ENCODE data around the gene HDHD3. TPM values are rescaled to one million over a fixed set of nuclear protein-coding genes. Genes with fewer than 3 reads are reported as not detected.
A peak's percentile ranks its signal among the peaks of the same experiment; 100 is the strongest.

HDHD3 gene
- polyA plus RNA-seq, 1 experiment: 7.2 TPM

DNA sequence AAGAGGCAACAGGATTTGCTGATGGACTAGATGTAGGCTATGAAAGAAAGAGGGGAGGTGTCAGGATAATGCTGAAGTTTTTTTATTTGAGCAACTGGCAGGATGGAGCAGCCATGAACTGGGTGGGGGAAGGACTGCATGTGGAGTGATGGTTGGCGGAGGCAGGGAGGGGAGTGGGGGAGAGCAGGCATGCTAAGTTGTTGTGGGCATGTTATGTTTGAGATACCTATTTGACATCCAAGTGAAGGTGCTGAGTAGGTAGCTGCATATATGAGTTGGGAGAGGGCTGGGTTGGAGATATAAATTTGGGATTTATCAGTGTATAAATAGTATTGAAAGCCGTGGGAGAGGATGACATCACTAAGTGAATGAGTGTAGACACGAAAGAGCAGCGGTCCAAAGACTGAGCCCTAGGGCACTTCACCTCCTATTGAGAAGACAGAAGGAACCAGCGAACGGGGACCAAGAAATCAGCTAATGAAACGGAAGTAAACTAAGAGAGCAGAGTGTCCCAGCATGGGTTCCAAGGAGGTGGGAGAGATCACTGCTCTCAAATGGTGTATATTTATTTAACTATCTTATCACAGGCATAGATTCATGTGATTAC, 20.0 kb downstream of the HDHD3 start:
- no peak overlapping the region for H3K4me3 ChIP-seq (ENCODE audit: low read depth, low read length)
- peaks cover 47% of the 10 kb centered on the region for H3K27me3 ChIP-seq (ENCODE audit: control insufficient read depth, insufficient read depth, low read length)
- H3K27ac ChIP-seq (ENCODE audit: low read depth, low read length): no peak overlapping the region
- CTCF ChIA-PET: no interaction called here
- DNase-seq (ENCODE audit: low read depth, low spot score): no peak
- no peaks in the 10 kb centered on the region; the same call in 1 of the 2 replicates for H3K9me3 ChIP-seq (ENCODE audit: control insufficient read depth, insufficient read depth, low read length)
- no peak for TF ChIP-seq CTCF (IDR thresholded peaks at IDR 0.05; ENCODE audit: low read depth, low read length)
- POLR2A ChIA-PET: interaction anchor here (1.1 kb wide), 1 partner anchor 53 kb away, joined by 3 read pairs; the partner anchor contains the start of genes C9orf43 and POLE3

DNA sequence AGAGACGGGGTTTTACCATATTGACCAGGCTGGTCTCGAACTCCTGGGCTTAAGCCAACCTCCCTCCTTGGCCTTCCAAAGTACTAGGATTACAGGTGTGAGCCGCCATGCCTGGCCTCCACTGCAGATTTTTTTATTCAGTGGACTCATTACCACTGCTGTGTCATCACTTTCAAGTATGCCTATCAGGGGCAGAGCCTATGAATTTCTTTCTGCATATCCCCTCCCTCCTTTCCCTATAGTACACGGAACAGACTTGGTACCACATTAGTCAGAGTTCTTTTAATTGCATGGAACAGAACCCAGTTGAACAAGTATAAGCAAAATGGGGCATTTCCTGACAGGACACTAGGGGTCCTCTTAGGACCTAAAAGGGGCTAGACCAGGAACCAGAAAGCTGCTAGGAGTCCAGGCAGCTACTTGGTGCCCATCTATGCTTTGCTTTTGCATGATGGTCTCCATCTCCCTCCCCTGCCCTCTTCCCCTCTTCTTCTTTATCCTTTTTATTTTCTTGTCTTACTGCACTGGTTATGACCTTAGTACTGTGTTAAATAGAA, 21.7 kb downstream of the HDHD3 start:
- Histone ChIP-seq H3K4me3 (ENCODE audit: low read depth, low read length) (no peak overlapping the region), H3K9me3 (ENCODE audit: control insufficient read depth, insufficient read depth, low read length) (no peaks in the 10 kb centered on the region), H3K27ac (ENCODE audit: low read depth, low read length) (no peak overlapping the region), H3K27me3 (ENCODE audit: control insufficient read depth, insufficient read depth, low read length) (peaks cover 57% of the 10 kb centered on the region)
- CTCF ChIA-PET: interaction anchor here (0.6 to 1.1 kb wide), 2 partner anchors 46 kb away, joined by 3 to 4 read pairs; partner anchors contain the start of gene ALAD
- POLR2A ChIA-PET: interaction anchor here (1.0 to 1.3 kb wide), 2 partner anchors 15 to 55 kb away, joined by 3 to 6 read pairs; partner anchors contain the start of genes C9orf43 and POLE3
- TF ChIP-seq CTCF (IDR thresholded peaks at IDR 0.05; ENCODE audit: low read depth, low read length): peak; percentile 44
- DNase-seq (ENCODE audit: low read depth, low spot score): no peak

DNA sequence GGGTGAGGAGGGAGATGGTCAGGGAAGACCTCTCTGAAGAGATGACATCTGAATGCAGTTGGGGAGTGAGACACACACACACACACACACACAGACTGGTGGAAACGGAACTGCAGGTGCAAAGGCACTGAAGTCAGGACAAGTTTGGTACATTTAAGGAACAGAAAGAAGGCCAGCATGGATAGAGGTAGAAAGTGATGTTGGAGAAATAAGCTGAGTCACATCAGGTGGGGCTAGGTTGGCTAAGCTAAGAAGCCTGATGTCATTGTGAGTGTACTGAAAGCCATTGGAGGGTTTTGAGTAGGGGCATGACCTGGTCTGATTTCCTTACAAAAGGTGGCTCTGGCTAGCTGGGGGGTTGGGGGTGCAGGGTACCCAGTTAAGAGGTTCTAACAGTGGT, 24.4 kb downstream of the HDHD3 start:
- CTCF ChIA-PET: no interaction called here
- no peak for TF ChIP-seq CTCF (IDR thresholded peaks at IDR 0.05; ENCODE audit: low read depth, low read length)
- DNase-seq (ENCODE audit: low read depth, low spot score): no peak

GRCh38 chr9:113352006-113352405, 24.8 kb downstream of the HDHD3 start:
- Histone ChIP-seq H3K4me3 (ENCODE audit: low read depth, low read length) (no peak overlapping the region), H3K9me3 (ENCODE audit: control insufficient read depth, insufficient read depth, low read length) (no peaks in the 10 kb centered on the region), H3K27ac (ENCODE audit: low read depth, low read length) (no peak overlapping the region), H3K27me3 (ENCODE audit: control insufficient read depth, insufficient read depth, low read length) (peaks cover 59% of the 10 kb centered on the region)
- DNase-seq (ENCODE audit: low read depth, low spot score): no peak
- TF ChIP-seq CTCF (IDR thresholded peaks at IDR 0.05; ENCODE audit: low read depth, low read length): no peak
- POLR2A ChIA-PET: interaction anchor here (0.7 kb wide), 1 partner anchor 10 kb away, joined by 3 read pairs; no protein-coding TSS in a partner anchor
- CTCF ChIA-PET: interaction anchor here (1.1 to 1.7 kb wide), 2 partner anchors 12 to 49 kb away, joined by 3 to 4 read pairs; partner anchors contain the start of genes ALAD and WDR31

More for the DNA sequence above, 24.4 kb downstream of the HDHD3 start:
- Histone ChIP-seq H3K9me3 (ENCODE audit: control insufficient read depth, insufficient read depth, low read length) (no peaks in the 10 kb centered on the region), H3K4me3 (ENCODE audit: low read depth, low read length) (no peak overlapping the region), H3K27ac (ENCODE audit: low read depth, low read length) (no peak overlapping the region), H3K27me3 (ENCODE audit: control insufficient read depth, insufficient read depth, low read length) (peaks cover 59% of the 10 kb centered on the region)
- POLR2A ChIA-PET: interaction anchor here (0.7 kb wide), 1 partner anchor 9 kb away, joined by 3 read pairs; no protein-coding TSS in a partner anchor

DNA sequence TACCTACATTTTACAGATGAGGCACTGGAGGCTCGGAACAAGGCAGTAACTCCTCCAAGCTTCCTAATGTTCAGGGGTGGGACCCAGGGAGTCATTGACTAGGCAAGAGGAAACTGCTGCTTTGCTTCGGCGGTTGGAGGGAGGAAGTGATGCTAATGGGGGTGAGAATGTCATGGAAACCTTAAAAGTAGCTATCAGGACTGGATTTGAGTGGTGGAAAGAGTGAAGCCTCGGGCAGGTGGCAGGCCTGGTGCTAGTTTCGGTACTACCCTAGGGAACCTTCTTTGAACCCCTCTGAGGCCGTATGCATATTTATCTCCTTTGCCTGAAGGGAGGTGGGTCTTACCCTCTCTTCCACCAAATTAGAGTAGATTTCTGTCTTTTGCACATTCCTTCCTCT, 25.8 kb downstream of the HDHD3 start:
- no peak overlapping the region for H3K4me3 ChIP-seq (ENCODE audit: low read depth, low read length)
- CTCF ChIA-PET: interaction anchor here (1.1 to 1.7 kb wide), 2 partner anchors 11 to 50 kb away, joined by 3 to 4 read pairs; partner anchors contain the start of genes ALAD and WDR31
- no peak for DNase-seq (ENCODE audit: low read depth, low spot score)
- peaks cover 53% of the 10 kb centered on the region for H3K27me3 ChIP-seq (ENCODE audit: control insufficient read depth, insufficient read depth, low read length)
- POLR2A ChIA-PET: no interaction called here
- no peaks in the 10 kb centered on the region for H3K9me3 ChIP-seq (ENCODE audit: control insufficient read depth, insufficient read depth, low read length)
- no peak overlapping the region for H3K27ac ChIP-seq (ENCODE audit: low read depth, low read length)
- no peak for TF ChIP-seq CTCF (IDR thresholded peaks at IDR 0.05; ENCODE audit: low read depth, low read length)

Data from AG04450 (cell line).